NCI-H226 (cell line): ENCODE results near the gene UROS.

Source experiments
- DNase-seq: peaks from one replicate; pipeline ENCODE4 v3.0.0-alpha.2; 2015

Gene UROS

DNA sequence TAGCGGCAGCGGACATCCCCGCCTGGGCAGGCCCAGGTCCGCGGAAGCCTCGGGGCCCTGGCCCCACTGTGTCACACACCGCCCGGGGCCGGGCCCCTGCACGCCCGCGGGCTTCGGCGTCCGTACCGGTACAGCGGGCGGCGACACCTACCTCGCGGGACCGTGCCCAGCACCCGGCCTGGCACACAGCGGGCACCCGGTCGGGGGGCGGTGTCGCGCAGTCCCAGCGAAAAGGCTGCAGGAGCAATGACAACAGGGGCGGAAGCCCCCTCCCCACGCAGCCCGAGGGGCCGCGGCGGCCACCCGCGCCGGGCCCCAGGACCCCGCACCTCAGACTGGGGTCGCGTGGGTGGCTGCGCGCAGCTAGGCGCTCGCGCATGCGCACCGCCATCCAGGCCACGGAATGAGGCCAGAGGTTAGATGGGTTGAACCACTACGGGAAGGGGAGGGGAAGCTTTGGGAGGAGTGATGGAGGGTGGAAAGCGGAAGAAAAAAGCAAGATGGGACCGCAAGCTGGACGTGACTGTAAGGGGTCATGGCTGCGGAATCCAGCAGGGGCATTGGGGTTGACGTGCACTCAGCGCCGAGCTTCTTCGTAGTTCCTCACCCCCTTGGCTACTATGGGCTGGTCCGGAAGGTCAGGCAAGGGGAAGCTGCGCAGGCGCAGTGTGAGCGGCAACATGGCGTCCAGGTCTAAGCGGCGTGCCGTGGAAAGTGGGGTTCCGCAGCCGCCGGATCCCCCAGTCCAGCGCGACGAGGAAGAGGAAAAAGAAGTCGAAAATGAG is at the start of gene UROS, which contains the start of gene BCCIP:
Gene UROS, minus strand, starts transcription at position 381 of the 785 bp plus-strand sequence. CDS start 6,759 bp downstream, outside the sequence.
Gene BCCIP, plus strand, starts transcription at position 669 of the 785 bp plus-strand sequence. Its CDS starts 12 bp downstream, at position 681.
- peak; percentile 52 for DNase-seq

DNA sequence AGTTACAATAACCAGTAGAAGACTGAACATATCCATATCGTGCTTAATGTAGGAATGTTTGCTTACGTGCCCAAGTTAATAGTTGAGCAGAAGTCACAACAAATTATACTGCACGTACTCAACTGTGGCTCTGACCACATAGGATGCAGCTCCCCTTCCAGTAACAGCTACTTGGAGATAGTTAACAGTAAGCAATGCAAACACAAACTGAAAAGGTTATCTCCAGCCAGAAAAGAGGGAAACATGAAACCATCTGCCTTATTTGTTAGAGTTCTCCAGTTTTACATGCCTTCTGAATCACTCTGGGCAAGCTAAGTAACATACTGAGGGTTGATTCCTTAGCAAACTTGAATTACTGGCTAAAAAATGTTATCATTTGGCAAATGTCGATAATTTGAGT is 48.3 kb upstream of the UROS start:
- DNase-seq, result no peak

DNA sequence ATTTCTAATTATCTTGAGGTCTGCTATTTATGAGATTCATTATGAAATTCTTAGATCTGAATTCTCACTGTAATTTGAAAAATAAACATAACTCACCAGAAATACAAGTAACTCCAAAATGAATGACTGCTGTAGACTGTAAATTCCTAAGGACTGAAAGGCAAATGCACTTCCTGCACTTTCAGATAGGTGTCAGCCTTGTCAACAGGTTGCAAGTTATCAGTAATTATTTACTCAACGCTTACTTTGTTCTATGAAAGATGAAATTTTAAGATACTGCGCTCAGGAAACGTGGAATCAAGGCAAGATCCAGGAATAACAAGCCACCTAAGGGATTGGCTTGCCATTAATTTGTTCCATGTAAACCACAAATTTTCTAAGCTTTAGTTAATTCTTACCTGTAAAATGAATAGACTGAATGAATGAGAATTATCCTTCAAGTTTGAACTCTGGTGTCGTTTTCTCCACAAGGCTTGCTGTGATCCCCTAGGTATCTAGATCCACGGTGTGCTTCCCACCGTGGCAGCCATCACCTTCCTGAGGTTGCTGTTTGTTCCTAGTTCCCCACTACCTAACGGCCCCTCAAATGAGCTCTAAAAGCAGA is 45.4 kb upstream of the UROS start:
- no peak for DNase-seq

DNA sequence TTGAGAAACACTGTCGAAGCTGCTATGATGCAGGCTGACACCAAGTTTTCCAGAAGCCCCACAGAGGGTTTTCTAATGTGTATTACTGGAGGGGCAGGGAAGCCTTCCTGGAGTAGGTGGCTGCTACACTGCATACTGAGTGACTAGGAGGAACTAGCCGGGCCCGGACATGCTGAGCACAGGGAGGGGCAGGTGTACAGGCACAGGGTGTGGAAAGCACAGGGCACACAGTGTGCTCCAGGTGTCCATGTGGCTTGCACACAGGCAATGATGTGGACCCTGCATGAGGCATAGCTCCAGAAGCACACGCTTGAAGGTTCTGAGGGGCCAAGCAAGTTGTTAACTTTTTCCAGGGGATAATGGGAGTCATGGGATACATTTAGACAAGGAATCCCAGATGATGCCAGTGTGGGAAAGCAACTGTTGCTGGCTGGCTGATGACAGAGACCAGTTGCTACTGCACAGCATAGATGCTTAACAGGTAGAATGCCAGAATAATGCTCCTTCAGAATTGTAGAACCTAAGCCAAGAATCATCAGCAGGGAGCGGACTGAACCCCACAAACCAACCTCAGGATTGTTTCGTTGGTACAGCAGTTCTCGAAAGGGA is 43.5 kb upstream of the UROS start:
- DNase-seq, result no peak

DNA sequence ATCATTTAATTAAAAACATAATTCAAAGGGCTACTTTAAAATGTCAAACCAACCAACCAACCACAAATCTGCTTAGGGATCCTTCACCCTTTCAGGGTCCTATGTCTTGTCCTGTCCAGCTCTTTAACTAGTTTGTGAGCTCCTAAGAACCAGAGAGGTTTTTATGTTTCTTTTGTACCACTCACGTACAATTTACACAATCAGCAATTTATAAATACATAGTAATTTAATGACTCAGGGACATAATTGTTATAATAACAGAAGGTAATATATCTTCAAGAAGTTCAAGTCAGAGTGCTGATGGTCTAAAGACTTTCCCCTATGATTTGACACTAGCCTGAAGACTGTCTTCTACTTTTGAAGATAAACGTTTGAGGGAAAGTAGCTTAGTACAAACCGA is 42.1 kb upstream of the UROS start:
- DNase-seq, result no peak

DNA sequence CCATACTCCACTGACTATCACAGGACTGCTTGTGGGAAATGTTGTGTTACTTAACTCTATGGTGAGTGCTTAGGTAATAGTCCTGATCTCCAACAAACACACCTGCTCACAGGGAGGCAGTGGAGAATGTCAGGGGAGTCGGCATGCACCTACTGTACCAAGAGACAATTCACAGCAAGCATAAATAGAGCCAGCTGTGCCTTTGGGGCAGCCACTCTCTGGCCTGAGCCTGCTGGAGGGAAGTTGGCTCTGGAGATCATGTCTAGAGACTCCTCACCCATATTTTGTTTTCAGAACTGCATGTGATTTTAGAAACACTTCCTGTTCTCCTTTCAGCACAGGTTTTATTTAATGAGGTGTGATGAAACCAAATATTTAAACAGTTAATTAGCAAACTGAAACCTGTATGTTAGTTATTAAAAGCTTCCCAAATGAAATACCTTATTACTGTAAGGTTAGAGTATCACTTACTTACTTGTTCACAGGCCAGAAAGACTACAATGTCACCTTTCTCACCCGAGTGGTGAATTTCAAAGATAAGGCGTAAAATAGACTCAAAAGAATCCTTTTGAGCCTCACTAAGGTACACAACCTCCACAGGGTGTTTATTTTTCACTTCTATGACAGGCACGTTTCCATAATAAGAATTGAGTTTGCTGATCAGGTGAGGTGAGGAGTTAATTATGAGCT is 36.2 kb upstream of the UROS start:
- no peak for DNase-seq

DNA sequence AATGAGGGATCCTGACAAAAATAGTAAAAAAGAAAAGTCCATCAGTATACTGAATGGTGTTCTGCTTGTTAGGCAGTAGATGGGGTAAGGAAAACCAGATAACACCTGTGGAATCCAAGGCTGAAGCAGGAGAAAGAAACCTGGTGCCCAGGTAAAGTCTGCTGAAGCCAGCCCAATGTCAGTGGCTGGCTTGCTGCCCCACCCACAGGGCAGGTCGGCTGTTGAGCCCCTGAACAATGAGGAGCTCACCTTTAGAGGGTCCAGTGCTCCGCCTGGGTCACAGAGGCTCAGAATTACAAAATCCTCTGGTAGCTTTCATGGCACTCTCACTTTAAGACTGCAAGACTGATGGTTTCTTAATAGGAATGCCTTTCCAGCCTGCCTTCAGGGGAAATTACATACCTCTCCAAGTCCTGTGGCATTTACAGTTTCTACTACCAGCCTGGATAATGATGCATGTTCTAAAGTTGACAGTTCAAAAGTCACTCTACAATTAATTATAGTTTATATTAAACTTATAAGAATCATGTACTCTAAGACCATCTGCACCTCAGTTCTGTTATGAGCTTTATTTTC is 34.2 kb upstream of the UROS start:
- no peak for DNase-seq

DNA sequence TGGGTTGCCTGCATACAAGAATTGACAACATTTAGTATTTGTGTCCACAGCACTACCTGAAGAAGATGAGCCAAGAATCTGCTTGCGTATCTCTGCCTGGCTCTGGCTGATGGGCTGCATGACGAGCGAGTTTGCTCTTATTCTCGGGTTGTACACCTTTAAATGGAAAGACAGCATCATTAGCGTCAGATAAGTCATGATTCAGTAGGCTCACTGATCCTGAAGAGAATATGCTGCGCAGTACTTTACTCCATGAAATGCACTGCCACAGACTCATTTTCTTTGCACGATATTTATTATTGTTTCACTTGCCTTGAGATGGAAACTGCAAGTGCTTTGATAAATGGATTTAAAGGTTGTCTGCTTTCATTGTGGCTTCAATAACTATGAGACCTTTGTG is 29.4 kb upstream of the UROS start:
- DNase-seq, result no peak

DNA sequence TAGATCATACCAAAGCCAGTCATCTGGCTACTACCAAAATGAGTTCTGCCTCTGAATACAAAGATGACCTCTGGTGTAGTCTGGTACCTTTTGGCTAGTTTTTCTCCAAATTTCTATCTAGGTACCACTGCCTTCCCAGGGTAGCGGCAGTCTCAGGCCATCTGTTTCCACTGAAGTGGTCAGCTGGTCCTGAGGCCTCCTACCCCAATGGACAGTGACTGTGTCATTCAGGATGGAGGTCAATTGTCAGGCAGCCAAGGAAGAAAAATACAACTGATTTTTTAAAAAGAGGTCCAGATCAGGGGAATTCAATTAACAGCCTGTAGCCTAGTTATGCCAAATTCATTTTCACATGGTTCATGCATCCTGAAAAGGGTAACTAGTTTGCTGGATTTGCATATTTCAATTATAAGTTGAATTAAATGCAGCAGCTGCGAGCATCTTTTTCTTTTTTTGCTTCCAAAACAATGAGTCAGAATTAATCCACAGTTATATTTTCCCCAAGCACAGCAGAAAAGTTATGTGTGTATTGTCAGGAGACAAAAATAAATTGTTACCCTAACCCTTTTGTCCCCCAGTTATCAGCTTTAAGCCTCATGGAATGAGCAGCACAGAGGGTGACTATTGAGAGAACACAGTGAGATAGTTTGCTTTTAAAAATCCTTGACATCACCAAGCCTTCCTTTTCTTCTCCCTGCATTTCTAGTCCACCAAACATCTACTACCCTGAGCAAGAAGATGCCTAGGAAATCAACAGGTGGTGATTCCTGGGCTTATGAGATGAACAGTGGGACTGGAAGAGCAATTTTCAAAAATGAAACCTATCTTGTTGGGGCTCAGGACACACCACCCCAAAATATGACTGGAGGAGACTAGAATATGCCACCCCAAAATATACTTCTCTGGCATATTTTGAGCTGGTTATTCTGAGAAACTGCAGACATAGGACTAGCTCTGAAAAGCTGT is 28.0 kb upstream of the UROS start:
- no peak for DNase-seq

DNA sequence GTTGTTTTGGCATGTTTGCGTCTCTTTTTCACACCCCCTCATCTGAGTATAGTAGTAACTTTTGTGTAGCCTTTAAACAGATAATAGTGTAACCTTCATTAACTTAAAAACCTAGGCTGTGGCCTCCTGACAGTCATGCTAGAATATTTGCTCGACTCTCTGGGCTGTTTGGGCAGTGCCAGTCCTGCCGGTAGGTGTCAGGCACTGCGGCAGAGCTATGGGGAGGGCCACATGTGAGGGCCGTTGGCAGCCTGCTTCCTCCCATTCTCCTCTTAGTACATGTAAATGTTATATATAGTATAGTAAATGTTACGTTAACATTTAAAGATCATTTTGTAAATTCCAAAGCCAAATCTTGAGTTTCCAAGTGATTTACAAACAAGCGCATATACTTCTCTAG is 26.4 kb upstream of the UROS start:
- DNase-seq, result no peak

DNA sequence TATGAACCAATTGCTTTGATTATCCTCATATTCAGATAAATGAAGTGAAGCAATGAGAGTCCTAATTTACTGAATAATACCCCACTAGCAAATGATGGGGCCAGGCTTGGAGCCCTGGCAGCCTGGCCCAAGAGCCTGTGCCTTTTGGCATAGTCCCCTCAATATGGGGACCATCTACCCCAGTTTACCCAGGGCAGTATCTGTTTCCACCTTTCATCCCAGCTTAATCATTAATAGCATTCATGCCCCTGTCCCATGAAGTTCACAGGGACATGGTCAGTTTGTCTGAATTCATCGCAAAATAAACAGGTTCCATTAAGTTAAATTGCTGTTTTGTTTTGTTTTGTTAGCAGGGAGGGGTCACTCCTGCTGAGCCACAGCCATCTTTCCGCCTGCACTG is 25.8 kb upstream of the UROS start:
- no peak for DNase-seq

DNA sequence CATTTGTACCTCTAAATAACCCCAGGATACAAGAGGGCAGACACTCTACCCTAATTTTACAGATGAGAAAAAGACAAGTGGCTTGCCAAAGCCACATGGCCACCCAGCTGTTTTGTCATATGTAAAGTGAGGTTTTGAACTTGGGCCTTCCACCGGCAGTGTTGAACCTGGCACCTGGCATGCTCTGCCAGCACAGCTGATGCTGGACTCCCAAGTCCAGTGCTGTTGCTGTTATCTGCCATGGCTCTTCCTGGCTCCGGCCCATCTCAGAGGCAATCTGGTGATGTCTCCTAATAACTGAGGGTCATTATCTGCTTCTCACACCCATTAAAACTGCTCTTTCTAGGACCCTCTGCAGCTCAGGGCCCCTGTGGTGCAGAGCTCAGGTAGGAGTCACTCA is 25.3 kb upstream of the UROS start:
- no peak for DNase-seq

DNA sequence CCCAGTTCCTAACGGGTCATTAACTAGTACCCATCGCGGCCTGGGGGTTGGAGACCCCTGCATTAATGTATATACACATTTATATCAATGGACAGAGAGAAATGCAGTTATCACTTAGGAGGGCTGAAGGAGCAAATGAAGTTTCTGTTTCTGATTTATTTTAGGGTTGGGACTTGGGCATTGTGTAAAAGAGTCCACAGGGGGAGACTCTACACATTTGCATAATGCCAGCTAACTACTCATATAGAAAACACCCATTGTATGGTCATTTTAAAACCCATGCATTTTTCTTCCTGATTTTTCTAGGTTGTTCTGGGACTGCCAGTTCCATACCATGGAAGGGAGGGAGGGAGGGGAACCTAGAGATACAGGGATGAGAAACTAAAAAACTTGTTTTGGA is 23.8 kb upstream of the UROS start:
- no peak for DNase-seq

DNA sequence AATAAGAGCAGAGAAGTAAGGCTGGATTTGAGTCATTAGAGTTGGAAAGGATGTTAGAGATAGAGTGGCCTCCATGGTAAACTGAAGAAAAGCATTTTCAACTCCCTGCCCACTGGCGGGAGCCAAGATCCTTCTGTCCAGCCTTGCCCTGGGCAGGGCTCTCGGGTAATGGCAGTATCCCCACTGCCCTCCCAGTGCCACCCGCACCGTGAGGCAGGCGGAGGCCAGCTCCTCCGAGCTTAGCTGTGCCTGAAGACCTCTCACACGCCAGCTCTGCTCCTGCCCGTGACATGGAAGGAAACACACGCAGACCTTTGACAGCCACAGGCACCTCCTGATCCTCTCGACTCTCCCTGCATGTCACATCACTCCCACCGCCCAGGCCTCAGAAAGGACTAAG is 22.6 kb upstream of the UROS start:
- no peak for DNase-seq

DNA sequence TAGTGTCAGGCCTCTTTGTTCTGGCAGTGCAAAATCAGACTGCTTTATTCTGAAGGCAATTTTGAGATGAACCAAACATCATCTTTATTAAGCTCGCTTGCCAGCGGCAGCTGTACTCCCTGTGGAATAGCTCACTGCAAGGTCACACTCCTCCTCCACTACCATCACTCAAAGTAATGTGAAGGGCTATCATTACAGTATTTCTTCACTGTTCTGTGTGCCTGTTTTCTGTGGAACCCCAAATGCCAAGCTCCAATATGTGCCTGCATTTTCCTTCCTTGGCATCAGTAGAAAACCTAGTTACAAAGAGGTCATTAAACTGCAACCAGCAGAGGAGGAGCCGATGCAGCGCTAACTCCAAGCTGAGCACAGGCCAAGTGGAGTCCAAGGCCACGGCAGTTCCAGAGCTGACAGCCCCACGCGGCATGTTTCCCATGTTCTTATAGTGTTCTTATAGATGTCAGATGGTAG is 21.7 kb upstream of the UROS start:
- DNase-seq, result no peak

DNA sequence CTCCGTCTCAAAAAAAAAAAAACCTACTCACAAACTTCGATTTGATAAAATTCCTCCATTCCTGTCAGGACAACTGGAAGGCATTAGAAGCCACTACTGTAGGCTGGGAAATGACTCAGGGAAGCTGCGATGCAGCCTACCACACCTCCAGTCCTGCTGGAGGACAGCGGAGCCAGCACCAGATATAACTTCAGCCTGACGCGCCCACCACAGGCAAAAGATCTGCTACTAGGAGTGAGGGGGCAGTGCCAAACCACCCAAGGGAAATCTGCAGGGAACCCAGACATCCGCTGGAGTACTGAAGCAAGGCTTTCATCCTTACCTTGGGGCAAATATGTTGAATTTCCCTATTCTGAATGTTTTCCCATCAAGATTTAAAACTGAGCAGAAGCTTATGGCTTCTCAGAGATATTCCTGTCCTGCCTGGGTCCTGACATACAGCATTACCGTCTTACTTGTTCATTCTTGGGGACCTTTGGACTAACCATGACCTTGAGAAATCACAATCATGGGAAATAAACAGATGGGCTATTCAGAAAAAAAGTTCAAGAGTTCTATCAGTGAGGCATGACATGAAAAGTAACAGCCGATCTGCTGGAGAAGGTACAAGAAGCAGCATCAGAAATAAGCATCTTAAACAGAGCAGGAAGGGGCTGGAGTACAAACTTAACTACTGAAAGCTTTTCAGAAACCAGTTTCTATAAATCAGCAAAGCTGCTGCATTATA is 20.7 kb upstream of the UROS start:
- no peak for DNase-seq

DNA sequence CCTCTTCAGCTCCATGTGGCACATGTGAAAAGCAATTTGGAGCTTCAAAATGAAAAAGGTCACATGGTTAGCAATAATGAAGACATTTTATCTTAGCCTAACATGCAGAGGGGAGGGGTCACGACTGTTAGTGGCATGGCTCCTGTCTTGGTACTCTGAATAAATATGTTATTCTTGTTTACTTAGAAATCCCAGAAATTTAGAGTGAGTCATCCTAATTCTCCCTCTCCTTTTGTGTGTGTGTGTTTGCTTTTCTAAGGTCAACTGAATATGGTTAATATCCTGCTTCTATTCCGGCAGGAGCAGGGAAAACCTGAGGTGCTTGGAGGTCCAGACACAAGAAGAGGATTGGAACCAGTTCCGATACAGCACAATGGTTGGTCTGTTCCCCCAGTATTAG is 17.9 kb upstream of the UROS start:
- no peak for DNase-seq

DNA sequence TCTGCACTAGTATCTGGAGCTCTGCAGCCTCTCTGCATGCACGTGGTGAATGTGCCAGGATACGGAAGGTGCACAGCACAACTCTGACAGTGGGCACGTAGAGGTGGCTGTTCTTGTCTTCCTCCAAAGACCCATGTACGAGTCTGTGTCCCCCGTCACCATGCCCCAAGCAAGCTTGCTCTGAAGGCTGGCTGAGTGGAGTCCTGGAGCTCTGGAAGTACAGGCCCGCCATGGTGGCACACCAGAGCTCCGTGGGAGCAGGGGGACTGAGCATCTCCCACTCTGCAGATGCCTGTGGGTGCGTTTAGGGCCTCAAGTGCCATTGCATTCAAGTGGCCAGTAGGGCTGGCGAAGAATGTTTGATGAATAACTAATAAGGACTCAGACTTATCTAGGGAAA is 17.3 kb upstream of the UROS start:
- no peak for DNase-seq

DNA sequence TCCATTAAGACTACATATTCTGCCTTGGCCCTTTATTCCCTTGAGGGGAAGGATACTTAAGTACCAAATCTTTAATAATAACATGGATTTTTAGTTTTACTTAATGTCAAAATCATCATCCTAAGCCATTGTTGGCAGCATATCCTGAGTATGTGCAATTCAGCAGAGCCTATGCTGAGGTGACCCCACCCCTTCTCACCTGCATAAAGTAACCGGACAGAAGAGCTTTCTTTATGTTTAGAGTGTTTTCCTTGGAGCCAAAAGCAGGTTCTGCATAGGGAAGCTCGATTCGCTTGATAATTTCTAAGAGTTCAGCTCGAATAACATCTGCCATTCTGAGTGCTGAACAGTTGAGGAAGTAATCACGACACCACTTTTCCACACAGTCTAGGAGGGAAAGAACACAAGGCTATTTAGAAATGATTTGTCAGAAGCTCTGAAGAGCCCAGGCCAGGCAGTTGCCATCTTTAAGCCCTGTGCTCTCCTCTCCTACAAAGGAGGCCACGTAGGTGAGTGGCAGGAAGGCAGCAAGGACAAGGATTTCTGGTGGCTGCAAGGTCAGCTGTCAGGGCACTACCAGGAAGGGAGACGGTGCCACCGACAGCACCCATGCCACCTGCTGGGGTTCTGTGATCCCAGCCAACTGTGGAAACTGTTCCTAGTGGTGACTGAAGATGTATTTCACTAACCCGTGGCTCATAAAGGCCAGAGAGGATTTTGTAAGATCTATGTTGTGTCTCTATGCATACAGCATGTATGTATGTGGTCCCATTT is 15.9 kb upstream of the UROS start:
- no peak for DNase-seq

DNA sequence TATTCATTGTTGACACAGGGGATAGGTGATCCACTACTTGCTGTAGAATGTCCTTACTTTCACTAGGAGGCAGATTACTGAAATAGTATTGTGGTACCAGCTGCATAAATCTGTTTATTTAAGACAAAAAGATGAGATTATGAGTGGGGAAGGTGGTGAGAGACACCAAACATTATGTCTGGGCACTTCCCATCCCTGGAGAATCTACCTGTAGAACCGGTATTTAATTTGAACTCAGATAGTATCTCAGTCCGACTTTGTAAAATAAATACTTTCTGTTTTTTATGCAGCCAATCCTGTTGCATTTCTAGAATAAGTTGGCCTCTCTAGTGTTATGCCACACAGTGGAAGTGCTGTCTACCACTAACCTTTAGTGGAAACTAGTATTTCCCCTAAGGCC is 13.7 kb upstream of the UROS start:
- DNase-seq, result no peak
